Prostate gland (tissue), 2 donors: Measurements from ENCODE around the gene NAA10. TPM values are rescaled to one million over a fixed set of nuclear protein-coding genes. Genes with fewer than 3 reads are reported as not detected.

ENCODE experiments used
- DNase-seq: peaks from one replicate; pipeline ENCODE4 v3.0.0-alpha.2; 2019; ENCODE audit warnings: low spot score
- H3K27ac ChIP-seq, 2 donors: fragments of 200-600 bp; sonication (generic); 2 replicates each; pipeline ENCODE4 v1.5.1; 2017 to 2019
- H3K27me3 ChIP-seq: fragments of 200-600 bp; sonication (generic); replicated peaks from 2 replicates; pipeline ENCODE4 v1.5.1; 2019; ENCODE audit not compliant: insufficient read depth
- H3K36me3 ChIP-seq, 2 donors: fragments of 200-600 bp; sonication (generic); 1 replicate in 1 of 2; 2 replicates in 1 of 2; pipeline versions ENCODE4 v1.5.1 to v1.8.1; 2017 to 2019
- H3K4me1 ChIP-seq: fragments of 200-600 bp; sonication (generic); replicated peaks from 2 replicates; pipeline ENCODE4 v1.5.1; 2019
- H3K4me3 ChIP-seq, 2 donors: fragments of 200-600 bp; sonication (generic); 2 replicates each; pipeline ENCODE4 v1.5.1; 2017 to 2019
- H3K9me3 ChIP-seq: fragments of 200-600 bp; sonication (generic); 2 replicates; pipeline ENCODE4 v1.5.1; 2017
- CTCF ChIP-seq, 4 experiments: fragments of 200-600 bp in 2 of 4; fragments of 450-650 bp in 2 of 4; sonication (generic) in 2 of 4; IDR thresholded peaks; 1 replicate in 3 of 4; 2 replicates in 1 of 4; pipeline ENCODE4 v1.5.1; 2016 to 2019; ENCODE audit warnings: antibody characterized with exemption in 4 of 4, mild to moderate bottlenecking in 2 of 4, moderate library complexity in 2 of 4
- POLR2A ChIP-seq: fragments of 450-650 bp; IDR thresholded peaks from one replicate; pipeline ENCODE4 v1.6.1; 2016; ENCODE audit warnings: antibody characterized with exemption, mild to moderate bottlenecking
- POLR2AphosphoS5 ChIP-seq: sonication (generic); formaldehyde crosslinking; IDR thresholded peaks from one replicate; pipeline ENCODE4 v1.6.1; 2017; ENCODE audit warnings: antibody characterized with exemption
- WGBS: methylation state at CpG from one replicate; pipeline ENCODE4 v1.1.5; 2018; 5-methylcytosine and 5-hydroxymethylcytosine counted together
- intact Hi-C: fragments of 100-400 bp; cut with DNase I; formaldehyde crosslinking; loops from one replicate; pipeline ENCODE4 v1.14.2; 2022
- total RNA-seq, 2 donors: library from RNA; depleted of rRNA; stranded (reverse); fragments of >200 nt; gene quantifications; one replicate each; pipeline ENCODE4 v1.1.0, GENCODE V29; 2016

NAA10 gene
- total RNA-seq, 2 donors from 2014 or later = 47.5 to 64.9 TPM

- Histone ChIP-seq H3K4me1 (no peaks in the 10 kb centered on the region), H3K27me3 (no peaks in the 10 kb centered on the region), H3K27ac (no peak overlapping the region), H3K36me3 (no peaks in the 10 kb centered on the region), H3K4me3 (no peak overlapping the region), H3K9me3 (no peaks in the 10 kb centered on the region)
- intact Hi-C loops = no loop called here
- no peak for TF ChIP-seq CTCF (IDR thresholded peaks at IDR 0.05)
- TF ChIP-seq POLR2A = no peak
- TF ChIP-seq POLR2AphosphoS5 = no peak
- WGBS = 85% methylated on average over 6 of the region's 6 CpGs
- no peak for DNase-seq
Observed at GRCh38 chrX:153911798-153912197, 23.0 kb downstream of the NAA10 start.

DNA sequence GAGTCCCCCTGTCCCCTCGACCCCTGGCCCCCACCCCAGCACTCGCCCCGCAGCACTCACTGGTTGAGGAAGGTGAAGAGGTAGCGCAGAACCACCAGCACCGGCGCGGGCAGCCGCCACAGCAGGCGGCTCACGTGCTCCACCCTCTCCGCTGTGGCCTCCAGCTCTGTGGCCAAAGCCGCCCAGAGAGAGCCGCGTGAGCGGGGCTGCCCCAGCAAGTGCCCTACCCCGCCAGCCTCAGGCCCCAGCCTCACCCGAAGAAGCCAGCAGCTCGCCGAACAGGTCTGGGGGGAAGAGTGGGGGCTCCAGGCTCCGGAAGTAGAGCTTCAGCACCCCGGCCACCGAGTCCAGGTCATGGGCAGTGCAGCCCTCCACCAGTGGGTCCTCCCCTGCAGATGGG, 24.4 kb downstream of the NAA10 start:
- Histone ChIP-seq H3K9me3 (no peaks in the 10 kb centered on the region), H3K27me3 (no peaks in the 10 kb centered on the region), H3K36me3 (no peaks in the 10 kb centered on the region), H3K4me1 (no peaks in the 10 kb centered on the region), H3K27ac (no peak overlapping the region), H3K4me3 (no peak overlapping the region)
- intact Hi-C loops = no loop called here
- TF ChIP-seq CTCF (IDR thresholded peaks at IDR 0.05) = no peak
- no peak for TF ChIP-seq POLR2A
- no peak for TF ChIP-seq POLR2AphosphoS5
- WGBS = no CpG with 5 or more reads among the region's 22 CpGs
- DNase-seq = no peak

GRCh38 chrX:153909980-153910360, 24.9 kb downstream of the NAA10 start:
- H3K27me3 ChIP-seq = no peaks in the 10 kb centered on the region
- no peaks in the 10 kb centered on the region for H3K4me1 ChIP-seq
- intact Hi-C loops = no loop called here
- no peak overlapping the region for H3K27ac ChIP-seq
- no peaks in the 10 kb centered on the region for H3K9me3 ChIP-seq
- DNase-seq = no peak
- WGBS = 85% methylated on average over 4 of the region's 25 CpGs
- TF ChIP-seq CTCF (IDR thresholded peaks at IDR 0.05) (no peak), POLR2A (no peak)
- no peaks in the 10 kb centered on the region for H3K36me3 ChIP-seq
- no peak overlapping the region for H3K4me3 ChIP-seq

GRCh38 chrX:153909024-153909979, 25.5 kb downstream of the NAA10 start:
- intact Hi-C loops = no loop called here
- Histone ChIP-seq H3K9me3 (no peaks in the 10 kb centered on the region), H3K27ac (no peak overlapping the region), H3K36me3 (no peaks in the 10 kb centered on the region), H3K4me1 (no peaks in the 10 kb centered on the region), H3K4me3 (no peak overlapping the region), H3K27me3 (no peaks in the 10 kb centered on the region)
- no peak for DNase-seq
- no peak for TF ChIP-seq POLR2A
- TF ChIP-seq POLR2AphosphoS5 = no peak
- TF ChIP-seq CTCF (IDR thresholded peaks at IDR 0.05) = no peak
- 65% methylated on average over 15 of the region's 37 CpGs for WGBS
